ENCODE results near the gene GEMIN8. TPM values are rescaled to one million over a fixed set of nuclear protein-coding genes. Genes with fewer than 3 reads are reported as not detected.

GEMIN8 gene
- total and polyA plus RNA-seq, 4 donors = 17.6 to 36.0 (median 29.5) TPM

GRCh38 chrX:13966071-13966792 is 63.5 kb downstream of the GEMIN8 start:
- 78% methylated on average over 6 of the region's 10 CpGs for WGBS (ENCODE audit: insufficient coverage)
- no peaks in the 10 kb centered on the region for H3K9me3 ChIP-seq (ENCODE audit: control insufficient read depth, insufficient read depth, low read length)
- peak overlapping the region; percentile 15 for H3K27ac ChIP-seq (ENCODE audit: low read depth, low read length)
- H3K4me1 ChIP-seq (ENCODE audit: control insufficient read depth, insufficient read depth, low read length) = peaks cover 5% of the 10 kb centered on the region
- H3K4me3 ChIP-seq (ENCODE audit: low read depth, low read length) = no peak overlapping the region
- H3K27me3 ChIP-seq (ENCODE audit: control insufficient read depth, insufficient read depth, low read length) = peaks cover 29% of the 10 kb centered on the region
- H3K36me3 ChIP-seq (ENCODE audit: control insufficient read depth, insufficient read depth, low read length) = no peaks in the 10 kb centered on the region
- DNase-seq (ENCODE audit: low read depth in 4 of 6, low spot score in 6 of 6) = peak in 1 of 6 donors; percentile 54

- peak in 1 of 6 donors; percentile 50 for DNase-seq (ENCODE audit: low read depth in 4 of 6, low spot score in 6 of 6)
- Histone ChIP-seq H3K27me3 (ENCODE audit: control insufficient read depth, insufficient read depth, low read length) (peaks cover 29% of the 10 kb centered on the region), H3K4me1 (ENCODE audit: control insufficient read depth, insufficient read depth, low read length) (peaks cover 5% of the 10 kb centered on the region), H3K36me3 (ENCODE audit: control insufficient read depth, insufficient read depth, low read length) (no peaks in the 10 kb centered on the region), H3K27ac (ENCODE audit: low read depth, low read length) (no peak overlapping the region), H3K4me3 (ENCODE audit: low read depth, low read length) (no peak overlapping the region), H3K9me3 (ENCODE audit: control insufficient read depth, insufficient read depth, low read length) (no peaks in the 10 kb centered on the region)
- WGBS (ENCODE audit: insufficient coverage) = 57% methylated on average over 2 of the region's 6 CpGs
These were observed 64.2 kb downstream of the GEMIN8 start for GRCh38 chrX:13965531-13965930.

GRCh38 chrX:13956998-13957397 is 72.7 kb downstream of the GEMIN8 start:
- Histone ChIP-seq H3K27me3 (ENCODE audit: control insufficient read depth, insufficient read depth, low read length) (peaks cover 42% of the 10 kb centered on the region), H3K4me3 (ENCODE audit: low read depth, low read length) (no peak overlapping the region), H3K9me3 (ENCODE audit: control insufficient read depth, insufficient read depth, low read length) (no peaks in the 10 kb centered on the region), H3K36me3 (ENCODE audit: control insufficient read depth, insufficient read depth, low read length) (no peaks in the 10 kb centered on the region), H3K27ac (ENCODE audit: low read depth, low read length) (no peak overlapping the region), H3K4me1 (ENCODE audit: control insufficient read depth, insufficient read depth, low read length) (peaks cover 3% of the 10 kb centered on the region)
- DNase-seq (ENCODE audit: low read depth in 4 of 6, low spot score in 6 of 6) = no peak
- 90% methylated on average over 2 of the region's 4 CpGs for WGBS (ENCODE audit: insufficient coverage)

Other genes starting within 250 kb of the GEMIN8 start
- 100 to 1,000 TPM; 317 to 523 TPM for gene GPM6B, start 212.8 kb downstream of the GEMIN8 start, total RNA-seq
- gene GPM6B, start 212.8 kb downstream of the GEMIN8 start, polyA plus RNA-seq (ENCODE audit: insufficient read length in 2 of 2) = 100 to 1,000 TPM; 432 to 757 TPM